IMR-90 (cell line): ENCODE data around the gene ZACN. TPM values are rescaled to one million over a fixed set of nuclear protein-coding genes. Genes with fewer than 3 reads are reported as not detected.
A peak's percentile ranks its signal among the peaks of the same experiment; 100 is the strongest.

Experiments used
- ATAC-seq: fragments of 200-7000 bp; cut with Tn5 transposase; 2 replicates; pipeline ENCODE4 v1.9.1; 2020; ENCODE audit warnings: low read depth, mild to moderate bottlenecking, moderate library complexity
- BruUV-seq: library from RNA; stranded (reverse); fragments of 400-500 nt; replicated peaks from 2 replicates; lab custom pipeline; 2021; lab: Mats Ljungman, UMichigan
- CTCF ChIA-PET: fragments of 300-600 bp; formaldehyde crosslinking; extraction: SDS; loops from one replicate; lab custom pipeline; 2021; ENCODE audit warnings: antibody characterized with exemption; lab: Yijun Ruan, JAX
- POLR2A ChIA-PET: fragments of 300-600 bp; sonication (Branson Sonifier 250); formaldehyde crosslinking; loops from one replicate; lab custom pipeline; 2022; ENCODE audit warnings: antibody characterized with exemption; ENCODE audit not compliant: unreplicated experiment; lab: Charles Lee
- DNase-seq: peaks from one replicate; pipeline ENCODE4 v3.0.0; 2013
- H2AFZ ChIP-seq: replicated peaks from 2 replicates; pipeline ENCODE3; 2013; ENCODE audit warnings: low read length, mild to moderate bottlenecking; ENCODE audit not compliant: poor library complexity
- H2AK5ac ChIP-seq: 2 replicates; pipeline ENCODE4 v1.6.1; 2013; ENCODE audit warnings: low read depth, low read length, inconsistent platforms
- H2AK9ac ChIP-seq: replicated peaks from 2 replicates; pipeline ENCODE3; 2013; ENCODE audit warnings: mild to moderate bottlenecking, low read depth, low read length, moderate library complexity; ENCODE audit not compliant: poor library complexity
- H2BK120ac ChIP-seq: 2 replicates; pipeline ENCODE4 v1.6.1; 2013; ENCODE audit warnings: low read depth, low read length, inconsistent platforms
- H2BK15ac ChIP-seq: 3 replicates; pipeline ENCODE4 v1.6.1; 2013; ENCODE audit warnings: low read depth, low read length, inconsistent platforms
- H2BK20ac ChIP-seq: 2 replicates; pipeline ENCODE4 v1.6.1; 2013; ENCODE audit warnings: low read depth, mild to moderate bottlenecking, inconsistent platforms, low read length, moderate library complexity
- H2BK5ac ChIP-seq: 2 replicates; pipeline ENCODE4 v1.6.1; 2013; ENCODE audit warnings: mild to moderate bottlenecking, low read depth, low read length, inconsistent platforms; ENCODE audit not compliant: poor library complexity, severe bottlenecking
- H3K14ac ChIP-seq: replicated peaks from 2 replicates; pipeline ENCODE4 v1.6.1; 2013; ENCODE audit warnings: low read depth, low read length, inconsistent platforms
- H3K18ac ChIP-seq: 2 replicates; pipeline ENCODE4 v1.6.1; 2013; ENCODE audit warnings: low read depth, low read length, control low read depth
- H3K23ac ChIP-seq: 2 replicates; pipeline ENCODE4 v1.6.1; 2013; ENCODE audit warnings: low read depth, low read length, inconsistent platforms
- H3K27ac ChIP-seq: 2 replicates; pipeline ENCODE4 v1.5.1; 2013; ENCODE audit warnings: mild to moderate bottlenecking, control low read depth, low read length; ENCODE audit not compliant: insufficient read depth
- H3K27me3 ChIP-seq: 2 replicates; pipeline ENCODE4 v1.6.1; 2013; ENCODE audit warnings: low read length; ENCODE audit not compliant: control insufficient read depth, insufficient read depth
- H3K36me3 ChIP-seq: 2 replicates; pipeline ENCODE4 v1.6.1; 2013; ENCODE audit warnings: low read length, mixed read lengths; ENCODE audit not compliant: control insufficient read depth, insufficient read depth
- H3K4ac ChIP-seq: 2 replicates; pipeline ENCODE4 v1.6.1; 2013; ENCODE audit warnings: low read depth, low read length, inconsistent platforms
- H3K4me1 ChIP-seq: 2 replicates; pipeline ENCODE4 v1.6.1; 2013; ENCODE audit warnings: low read length, mixed read lengths; ENCODE audit not compliant: control insufficient read depth, insufficient read depth
- H3K4me2 ChIP-seq: 2 replicates; pipeline ENCODE4 v1.6.1; 2013; ENCODE audit warnings: low read depth, mild to moderate bottlenecking, control low read depth, low read length, moderate library complexity
- H3K4me3 ChIP-seq: 2 replicates; pipeline ENCODE4 v1.5.1; 2013; ENCODE audit warnings: low read depth, mild to moderate bottlenecking, control low read depth, low read length, moderate library complexity; ENCODE audit not compliant: insufficient read depth
- H3K56ac ChIP-seq: 2 replicates; pipeline ENCODE4 v1.6.1; 2013; ENCODE audit warnings: low read length, inconsistent platforms; ENCODE audit not compliant: insufficient read depth; ENCODE audit errors: extremely low read depth
- H3K79me1 ChIP-seq, 2 experiments: 2 replicates each; pipeline ENCODE4 v1.6.1; 2013; ENCODE audit warnings: low read length in 2 of 2, inconsistent platforms in 1 of 2, low read depth in 1 of 2
- H3K9ac ChIP-seq: 2 replicates; pipeline ENCODE4 v1.6.1; 2013; ENCODE audit warnings: low read depth, low read length, control low read depth
- H3K9me1 ChIP-seq: 2 replicates; pipeline ENCODE4 v1.6.1; 2013; ENCODE audit warnings: low read length, inconsistent platforms; ENCODE audit not compliant: insufficient read depth
- H3K9me3 ChIP-seq: 2 replicates; pipeline ENCODE4 v1.6.1; 2013; ENCODE audit warnings: low read length; ENCODE audit not compliant: control insufficient read depth, insufficient read depth
- H4K20me1 ChIP-seq: 2 replicates; pipeline ENCODE4 v1.6.1; 2013; ENCODE audit warnings: low read length, inconsistent platforms; ENCODE audit not compliant: insufficient read depth
- H4K5ac ChIP-seq: 2 replicates; pipeline ENCODE4 v1.6.1; 2013; ENCODE audit warnings: mild to moderate bottlenecking, low read depth, low read length, control low read depth
- H4K8ac ChIP-seq, 2 experiments: 2 replicates each; pipeline ENCODE4 v1.6.1; 2013; ENCODE audit warnings: low read depth in 2 of 2, low read length in 2 of 2, control low read depth in 1 of 2, inconsistent platforms in 1 of 2
- H4K91ac ChIP-seq: 2 replicates; pipeline ENCODE4 v1.6.1; 2013; ENCODE audit warnings: low read depth, low read length, inconsistent platforms; ENCODE audit not compliant: insufficient read depth
- CEBPB ChIP-seq: IDR thresholded peaks from 2 replicates; pipeline ENCODE4 v1.6.1; 2012; ENCODE audit warnings: low read depth, low read length, improper control_type of control experiment
- RFX5 ChIP-seq: IDR thresholded peaks from 2 replicates; pipeline ENCODE4 v1.8.0; 2012; ENCODE audit warnings: low read depth, mild to moderate bottlenecking, low read length, moderate library complexity
- SMC3 ChIP-seq: fragments of 150-350 bp; IDR thresholded peaks from 2 replicates; pipeline ENCODE4 v1.6.1; 2016; ENCODE audit warnings: low read depth, mild to moderate bottlenecking, antibody characterized with exemption, low read length, moderate library complexity
- WGBS, 2 experiments: methylation state at CpG; one replicate each; pipeline versions ENCODE4 v1.1.5 to v1.1.7; 2013; ENCODE audit warnings: missing lambda C conversion rate in 2 of 2; ENCODE audit not compliant: insufficient read length in 1 of 2; ENCODE audit errors: extremely low coverage in 2 of 2; 5-methylcytosine and 5-hydroxymethylcytosine counted together
- dilution Hi-C: fragments of 300-500 bp; cut with HindIII; formaldehyde crosslinking; loops from one replicate; pipeline ENCODE4 v1.14.3; 2018; ENCODE audit warnings: low sequenced_read_pairs; ENCODE audit not compliant: unreplicated experiment
- in situ Hi-C: fragments of 300-500 bp; cut with MboI; formaldehyde crosslinking; loops from 3 replicates; pipeline ENCODE4 v1.14.3; 2019; ENCODE audit warnings: low sequenced_read_pairs, inconsistent platforms, mixed read lengths
- intact Hi-C: fragments of 100-400 bp; cut with micrococcal nuclease; formaldehyde crosslinking; loops from 2 replicates; pipeline ENCODE4 v1.10.0; 2022
- polyA plus RNA-seq, 3 experiments: library from polyadenylated mRNA; depleted of rRNA; stranded (reverse); fragments of >200 nt; gene quantifications; 2 replicates each; pipeline ENCODE4 v1.2.3, GENCODE V29; 2012; ENCODE audit warnings: low replicate concordance in 1 of 3
- total RNA-seq: library from RNA; depleted of rRNA; stranded (reverse); fragments of >200 nt; gene quantifications from 2 replicates; pipeline ENCODE4 v1.2.3, GENCODE V29; 2012
- TF ChIP-seq, protein P1 (sequence below): fragments of 150-350 bp; IDR thresholded peaks from 2 replicates; pipeline ENCODE4 v1.6.1; 2016; ENCODE audit warnings: low read depth, mild to moderate bottlenecking, low read length, moderate library complexity, borderline replicate concordance

The ZACN gene
- total and polyA plus RNA-seq, 2 of the 4 experiments (the other 2 are of a cell fraction), result not detected

DNA sequence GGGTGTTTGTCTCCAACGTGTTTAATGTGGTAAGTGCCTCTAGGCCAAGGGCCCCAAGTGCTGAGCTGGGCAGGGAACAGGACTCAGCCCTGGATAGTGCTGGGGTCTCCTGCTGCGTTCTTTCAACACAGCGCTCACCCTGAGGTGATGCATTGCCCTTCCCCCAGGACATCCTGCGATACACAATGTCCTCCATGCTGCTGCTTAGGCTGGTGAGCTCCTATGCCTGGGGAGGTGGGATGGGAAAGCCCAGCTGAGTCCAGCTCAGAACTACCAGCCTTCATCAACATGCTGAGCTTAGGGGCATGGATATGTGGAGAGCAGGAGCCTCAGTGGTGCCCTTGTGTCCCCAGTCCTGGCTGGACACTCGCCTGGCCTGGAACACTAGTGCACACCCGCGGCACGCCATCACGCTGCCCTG, 563 bp downstream of the ZACN start:
- Histone ChIP-seq H3K36me3 (peaks cover 22% of the 10 kb centered on the region; the same call in 1 of the 2 replicates), H4K20me1 (peaks cover 14% of the 10 kb centered on the region), H3K9me3 (no peaks in the 10 kb centered on the region), H2BK120ac (no peak overlapping the region), H3K79me1 (no peaks in the 10 kb centered on the region), H2AK9ac (peak overlapping the region; percentile 69), H3K56ac (no peak overlapping the region), H3K9me1 (peaks cover 8% of the 10 kb centered on the region; the same call in 1 of the 2 replicates), H4K8ac (no peak overlapping the region), H3K27me3 (peaks cover 57% of the 10 kb centered on the region), H2AFZ (no peak overlapping the region), H3K4ac (no peak overlapping the region), H2BK20ac (no peak overlapping the region), H3K27ac (no peak overlapping the region), H3K9ac (no peak overlapping the region), H3K18ac (no peak overlapping the region), H3K4me3 (no peak overlapping the region), H3K4me2 (no peak overlapping the region), H4K91ac (no peak overlapping the region), H3K23ac (no peak overlapping the region), H3K4me1 (no peaks in the 10 kb centered on the region), H4K5ac (no peak overlapping the region), H3K14ac (no peak overlapping the region), H2BK5ac (no peak overlapping the region), H2AK5ac (no peak overlapping the region), H2BK15ac (no peak overlapping the region)
- 40% methylated on average over 3 of the region's 9 CpGs; no CpG with 5 or more reads in 1 of the 2 experiments for WGBS, 2 experiments
- DNase-seq (no peak), ATAC-seq (peak; percentile 2; the same call in 1 of the 2 replicates)
- in situ Hi-C loops, result no loop called here
- TF ChIP-seq RFX5, result no peak
- no peak for TF ChIP-seq SMC3
- TF ChIP-seq, protein P1, sequence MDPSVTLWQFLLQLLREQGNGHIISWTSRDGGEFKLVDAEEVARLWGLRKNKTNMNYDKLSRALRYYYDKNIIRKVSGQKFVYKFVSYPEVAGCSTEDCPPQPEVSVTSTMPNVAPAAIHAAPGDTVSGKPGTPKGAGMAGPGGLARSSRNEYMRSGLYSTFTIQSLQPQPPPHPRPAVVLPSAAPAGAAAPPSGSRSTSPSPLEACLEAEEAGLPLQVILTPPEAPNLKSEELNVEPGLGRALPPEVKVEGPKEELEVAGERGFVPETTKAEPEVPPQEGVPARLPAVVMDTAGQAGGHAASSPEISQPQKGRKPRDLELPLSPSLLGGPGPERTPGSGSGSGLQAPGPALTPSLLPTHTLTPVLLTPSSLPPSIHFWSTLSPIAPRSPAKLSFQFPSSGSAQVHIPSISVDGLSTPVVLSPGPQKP, result no peak
- no peak for TF ChIP-seq CEBPB
- ChIA-PET POLR2A (interaction anchor here (0.5 kb wide), 1 partner anchor 166 kb away, joined by 3 read pairs; no protein-coding TSS in a partner anchor), CTCF (interaction anchor here (0.6 kb wide), 1 partner anchor 210 kb away, joined by 3 read pairs; no protein-coding TSS in a partner anchor)
- intact Hi-C loops, result loop anchor here (10.0 kb wide), 1 partner anchor 175 kb away; the partner anchor contains the start of gene MRPL38
- no TSS peak for BruUV-seq
- dilution Hi-C loops, result no loop called here
